H1 (cell line): ENCODE measurements around the gene MSTO1.
"Not testable (repeated sequence)": the region's sequence is repeated elsewhere in the genome, so short reads cannot be mapped to it uniquely, and the experiment has no call there.

Experiments
- CEBPB ChIP-seq: IDR thresholded peaks from 2 replicates; pipeline ENCODE4 v1.6.1; 2012; ENCODE audit warnings: low read depth, low read length
- FOSL1 ChIP-seq: IDR thresholded peaks from 2 replicates; pipeline ENCODE4 v1.6.1; 2011; ENCODE audit warnings: mild to moderate bottlenecking, low read depth, low read length, moderate library complexity; ENCODE audit not compliant: insufficient read depth

DNA sequence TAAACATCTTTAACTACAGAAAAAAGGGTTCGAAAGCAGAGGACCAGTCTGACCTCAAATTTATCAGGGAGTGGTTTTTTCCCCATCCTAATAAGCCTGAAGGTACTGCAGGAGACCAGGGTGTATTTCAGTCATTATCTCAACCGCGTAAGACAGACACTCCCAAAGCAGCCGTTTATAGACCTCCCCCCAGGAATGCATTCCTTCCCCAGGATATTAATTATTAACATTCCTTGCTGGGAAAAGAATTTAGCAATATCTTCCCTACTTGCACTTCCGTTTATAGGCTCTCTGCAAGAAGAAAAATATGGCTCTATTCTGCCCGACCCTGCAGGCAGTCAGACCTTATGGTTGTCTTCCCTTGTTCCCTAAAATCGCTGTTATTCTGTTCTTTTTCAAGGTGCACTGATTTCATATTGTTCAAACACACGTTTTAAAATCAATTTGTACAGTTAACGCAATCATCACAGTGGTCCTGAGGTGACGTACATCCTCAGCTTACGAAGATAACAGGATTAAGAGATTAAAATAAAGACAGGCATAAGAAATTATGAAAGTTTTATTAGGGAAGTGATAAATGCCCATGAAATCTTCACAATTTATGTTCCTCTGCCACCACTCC is 32.7 kb downstream of the MSTO1 start:
- TF ChIP-seq FOSL1, CEBPB: not testable (repeated sequence)
